RPMI7951 (cell line): Measurements from ENCODE around the gene OR6V1. TPM values are rescaled to one million over a fixed set of nuclear protein-coding genes. Genes with fewer than 3 reads are reported as not detected.
"Not testable (repeated sequence)": the region's sequence is repeated elsewhere in the genome, so short reads cannot be mapped to it uniquely, and the experiment has no call there.

Experiments used
- DNase-seq: peaks from one replicate; pipeline ENCODE4 v3.0.0-alpha.2; 2012; ENCODE audit warnings: low read depth
- total RNA-seq: library from RNA; depleted of rRNA; stranded (reverse); fragments of >200 nt; shearing (Covaris generic); gene quantifications from 2 replicates; pipeline ENCODE4 v1.2.3, GENCODE V29; 2014

The OR6V1 gene
- total RNA-seq, 1 experiment from 2014 or later, result not detected

GRCh38 chr7:143042790-143043271 lies 9.3 kb upstream of the OR6V1 start:
- no peak for DNase-seq

GRCh38 chr7:143043391-143043790 lies 8.8 kb upstream of the OR6V1 start:
- DNase-seq, result no peak

- DNase-seq, result no peak
These were observed 5.7 kb upstream of the OR6V1 start for GRCh38 chr7:143046426-143046851.

- DNase-seq, result no peak
These were observed 4.8 kb upstream of the OR6V1 start for GRCh38 chr7:143047326-143047725.

- no peak for DNase-seq
These were observed 3.3 kb upstream of the OR6V1 start for GRCh38 chr7:143048827-143049226.

GRCh38 chr7:143049362-143049761 lies 2.8 kb upstream of the OR6V1 start:
- DNase-seq, result no peak

GRCh38 chr7:143050931-143051330 lies 1.2 kb upstream of the OR6V1 start:
- DNase-seq, result no peak

- no peak for DNase-seq
These were observed 2.5 kb downstream of the OR6V1 start for GRCh38 chr7:143054621-143055020.

GRCh38 chr7:143055754-143056153 lies 3.6 kb downstream of the OR6V1 start:
- no peak for DNase-seq

- DNase-seq, result no peak
These were observed 11.6 kb downstream of the OR6V1 start for GRCh38 chr7:143063741-143064140.

GRCh38 chr7:143068446-143068845 lies 16.3 kb downstream of the OR6V1 start:
- no peak for DNase-seq

- DNase-seq, result no peak
These were observed 17.9 kb downstream of the OR6V1 start for GRCh38 chr7:143069912-143070500.

GRCh38 chr7:143073556-143073955 lies 21.4 kb downstream of the OR6V1 start:
- DNase-seq, result no peak

GRCh38 chr7:143074141-143074540 lies 22.0 kb downstream of the OR6V1 start:
- no peak for DNase-seq

- no peak for DNase-seq
These were observed 33.0 kb downstream of the OR6V1 start for GRCh38 chr7:143085109-143085508.

- DNase-seq, result not testable (repeated sequence)
These were observed 33.5 kb downstream of the OR6V1 start for GRCh38 chr7:143085610-143086009.

GRCh38 chr7:143088549-143089231 lies 36.5 kb downstream of the OR6V1 start:
- DNase-seq, result not testable (repeated sequence)

GRCh38 chr7:143096146-143096545 lies 44.0 kb downstream of the OR6V1 start:
- DNase-seq, result no peak

- DNase-seq, result not testable (repeated sequence)
These were observed 47.4 kb downstream of the OR6V1 start for GRCh38 chr7:143099579-143099978.
